Hypothalamus (tissue), 51 donors: ENCODE data around the gene DNAH12.
A peak's percentile ranks its signal among the peaks of the same experiment; 100 is the strongest.

Source experiments
- DNase-seq, 51 donors: peaks; one replicate each; lab custom pipeline; 2025; lab: John Stamatoyannopoulos, UW

DNAH12 gene, protein sequence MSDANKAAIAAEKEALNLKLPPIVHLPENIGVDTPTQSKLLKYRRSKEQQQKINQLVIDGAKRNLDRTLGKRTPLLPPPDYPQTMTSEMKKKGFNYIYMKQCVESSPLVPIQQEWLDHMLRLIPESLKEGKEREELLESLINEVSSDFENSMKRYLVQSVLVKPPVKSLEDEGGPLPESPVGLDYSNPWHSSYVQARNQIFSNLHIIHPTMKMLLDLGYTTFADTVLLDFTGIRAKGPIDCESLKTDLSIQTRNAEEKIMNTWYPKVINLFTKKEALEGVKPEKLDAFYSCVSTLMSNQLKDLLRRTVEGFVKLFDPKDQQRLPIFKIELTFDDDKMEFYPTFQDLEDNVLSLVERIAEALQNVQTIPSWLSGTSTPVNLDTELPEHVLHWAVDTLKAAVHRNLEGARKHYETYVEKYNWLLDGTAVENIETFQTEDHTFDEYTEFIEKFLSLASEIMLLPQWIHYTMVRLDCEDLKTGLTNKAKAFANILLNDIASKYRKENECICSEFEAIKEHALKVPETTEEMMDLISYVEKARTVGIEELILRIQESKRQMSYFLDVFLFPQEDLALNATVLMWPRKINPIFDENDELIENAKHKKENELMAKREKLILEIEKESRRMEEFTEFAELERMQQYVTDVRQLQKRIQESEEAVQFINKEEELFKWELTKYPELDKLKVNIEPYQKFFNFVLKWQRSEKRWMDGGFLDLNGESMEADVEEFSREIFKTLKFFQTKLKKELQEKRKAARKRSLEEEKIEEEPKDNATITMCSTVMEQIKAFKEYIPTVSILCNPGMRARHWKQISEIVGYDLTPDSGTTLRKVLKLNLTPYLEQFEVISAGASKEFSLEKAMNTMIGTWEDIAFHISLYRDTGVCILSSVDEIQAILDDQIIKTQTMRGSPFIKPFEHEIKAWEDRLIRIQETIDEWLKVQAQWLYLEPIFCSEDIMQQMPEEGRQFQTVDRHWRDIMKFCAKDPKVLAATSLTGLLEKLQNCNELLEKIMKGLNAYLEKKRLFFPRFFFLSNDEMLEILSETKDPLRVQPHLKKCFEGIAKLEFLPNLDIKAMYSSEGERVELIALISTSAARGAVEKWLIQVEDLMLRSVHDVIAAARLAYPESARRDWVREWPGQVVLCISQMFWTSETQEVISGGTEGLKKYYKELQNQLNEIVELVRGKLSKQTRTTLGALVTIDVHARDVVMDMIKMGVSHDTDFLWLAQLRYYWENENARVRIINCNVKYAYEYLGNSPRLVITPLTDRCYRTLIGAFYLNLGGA (N-terminal part only)

GRCh38 chr3:57544181-57545125 lies at the start of gene DNAH12:
Gene DNAH12, minus strand, starts transcription at chr3:57544344. Its CDS starts 1,474 bp downstream, at chr3:57542870.
- DNase-seq = peak in 22 of 51 donors; percentile 0 to 56 (median 26)

DNA sequence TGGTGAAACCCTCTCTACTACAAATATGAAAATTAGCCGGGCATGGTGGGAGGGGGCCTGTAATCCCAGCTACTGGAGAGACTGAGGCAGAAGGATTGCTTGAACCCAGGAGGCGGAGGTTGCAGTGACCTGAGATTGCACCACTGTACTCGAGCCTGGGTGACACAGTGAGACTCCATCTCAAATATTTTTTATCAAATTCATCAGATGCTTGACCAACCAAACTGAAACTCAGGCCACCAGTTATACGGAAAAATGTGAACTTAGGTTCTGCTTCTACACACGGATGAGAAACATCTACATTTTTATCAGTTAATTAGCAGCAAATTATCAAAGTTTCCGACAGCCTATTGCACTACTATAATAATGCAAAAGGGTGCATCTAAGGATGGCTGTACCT lies 48.2 kb upstream of the DNAH12 start:
- DNase-seq = no peak

- DNase-seq = no peak
Measured at GRCh38 chr3:57587905-57588304, 43.8 kb upstream of the DNAH12 start.

DNA sequence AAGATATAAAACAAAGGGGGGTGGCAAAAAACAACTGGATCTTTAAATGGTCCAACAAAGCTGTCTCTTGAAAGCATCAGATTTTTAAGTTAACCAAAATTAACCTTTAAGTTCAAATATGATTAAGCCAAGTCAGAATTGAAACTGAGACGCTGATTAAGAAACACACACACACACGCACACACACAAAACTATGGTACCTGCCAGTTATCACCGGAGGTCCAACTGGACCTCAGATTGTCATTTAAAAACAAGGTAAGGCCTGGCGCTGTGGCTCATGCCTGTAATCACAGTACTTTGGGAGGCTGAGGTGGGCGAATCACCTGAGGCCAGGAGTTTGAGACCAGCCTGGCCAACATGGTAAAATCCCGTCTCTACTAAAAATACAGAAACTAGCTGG lies 42.6 kb upstream of the DNAH12 start:
- DNase-seq = no peak

GRCh38 chr3:57583544-57583943 lies 39.4 kb upstream of the DNAH12 start:
- DNase-seq = no peak

DNA sequence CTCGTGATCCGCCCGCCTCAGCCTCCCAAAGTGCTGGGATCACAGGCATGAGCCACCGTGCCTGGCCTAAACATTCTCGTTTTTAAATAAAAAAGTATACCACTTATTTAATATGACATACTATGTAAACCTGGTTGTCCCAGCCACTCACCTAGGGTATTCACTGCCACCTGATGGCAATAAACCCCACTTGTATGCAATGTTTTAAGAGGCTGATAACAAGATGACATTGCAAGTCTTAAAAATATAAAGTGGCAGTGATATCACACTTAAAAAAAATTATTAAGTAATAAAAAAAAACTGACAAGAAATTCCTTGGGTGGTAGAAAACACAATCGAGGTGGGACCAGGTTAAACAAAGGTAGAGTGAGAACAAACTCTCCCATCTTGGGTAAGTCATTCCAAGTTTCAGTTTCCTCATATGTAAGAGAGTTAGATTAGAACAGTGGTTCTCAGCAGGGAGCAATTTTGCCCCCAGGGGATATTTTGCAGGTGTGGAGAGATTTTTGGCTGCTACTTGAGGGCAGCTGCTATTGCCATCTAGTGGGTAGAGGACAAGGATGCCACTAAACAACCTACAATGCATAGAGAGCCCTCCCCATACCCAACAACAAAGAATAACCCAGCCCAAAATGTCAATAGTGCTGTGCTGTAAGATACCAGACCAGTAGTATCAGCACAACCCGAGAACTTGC lies 38.5 kb upstream of the DNAH12 start:
- DNase-seq = no peak

- no peak for DNase-seq
Measured at GRCh38 chr3:57577801-57578200, 33.7 kb upstream of the DNAH12 start.

GRCh38 chr3:57575966-57576626 lies 32.0 kb upstream of the DNAH12 start:
- DNase-seq = peak in 1 of 51 donors; percentile 49

- no peak for DNase-seq
Measured at GRCh38 chr3:57572096-57572495, 28.0 kb upstream of the DNAH12 start.

- DNase-seq = no peak
Measured at GRCh38 chr3:57570878-57571277, 26.7 kb upstream of the DNAH12 start.

DNA sequence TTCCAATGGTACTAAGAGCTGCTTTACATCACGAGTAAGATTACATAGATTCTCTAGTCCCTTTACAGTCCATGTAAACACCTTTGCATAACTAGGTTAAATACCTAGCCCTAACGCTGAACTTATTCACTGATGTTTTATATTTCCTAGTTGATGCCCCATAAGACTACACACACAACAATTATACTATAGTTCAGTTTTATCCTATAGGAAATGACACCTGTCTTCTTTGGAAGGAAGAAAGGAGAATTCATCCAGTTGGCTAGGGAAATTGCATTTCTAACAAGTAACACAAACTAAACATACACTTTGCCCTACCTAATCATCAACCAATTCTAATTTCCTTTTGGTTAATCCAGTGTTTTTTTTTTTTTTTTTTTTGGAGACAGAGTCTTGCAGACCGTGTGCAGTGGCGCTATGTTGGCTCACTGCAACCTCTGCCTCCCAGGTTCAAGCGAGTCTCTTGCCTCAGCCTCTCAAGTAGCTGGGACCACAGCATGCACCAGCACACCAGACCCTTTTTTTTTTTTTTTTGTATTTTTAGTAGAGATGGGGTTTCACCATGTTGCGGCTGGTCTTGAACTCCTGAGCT lies 25.8 kb upstream of the DNAH12 start:
- no peak for DNase-seq

DNA sequence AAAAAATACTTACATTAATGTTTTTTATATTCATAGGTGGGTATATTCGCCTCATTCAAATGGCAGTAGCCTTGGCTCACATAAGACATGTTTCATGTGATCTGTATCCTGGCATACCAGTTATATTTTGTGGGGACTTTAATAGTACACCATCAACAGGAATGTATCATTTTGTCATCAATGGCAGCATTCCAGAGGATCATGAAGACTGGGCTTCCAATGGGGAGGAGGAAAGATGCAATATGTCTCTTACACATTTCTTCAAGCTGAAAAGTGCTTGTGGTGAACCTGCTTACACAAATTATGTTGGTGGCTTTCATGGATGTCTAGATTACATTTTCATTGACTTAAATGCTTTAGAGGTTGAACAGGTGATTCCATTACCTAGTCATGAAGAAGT lies 15.4 kb upstream of the DNAH12 start:
- no peak for DNase-seq

DNA sequence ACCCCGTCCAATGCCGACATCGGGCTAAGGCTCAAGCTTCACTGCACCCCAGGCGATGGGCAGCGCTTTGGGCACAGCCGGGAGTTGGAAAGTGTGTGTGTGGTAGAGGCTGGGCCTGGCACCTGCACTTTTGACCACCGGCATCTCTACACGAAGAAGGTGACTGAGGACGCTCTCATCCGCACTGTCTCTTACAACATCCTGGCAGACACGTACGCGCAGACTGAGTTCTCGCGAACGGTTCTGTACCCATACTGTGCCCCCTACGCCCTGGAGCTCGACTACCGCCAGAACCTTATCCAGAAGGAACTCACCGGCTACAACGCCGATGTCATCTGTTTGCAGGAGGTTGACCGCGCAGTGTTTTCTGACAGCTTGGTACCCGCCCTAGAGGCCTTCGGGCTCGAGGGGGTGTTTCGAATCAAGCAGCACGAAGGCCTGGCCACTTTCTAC lies 13.0 kb upstream of the DNAH12 start:
- DNase-seq = peak in 2 of 51 donors; percentile 19 to 25

GRCh38 chr3:57556459-57557084 lies 12.4 kb upstream of the DNAH12 start:
- DNase-seq = peak in 12 of 51 donors; percentile 8 to 81 (median 41)

- DNase-seq = peak; percentile 68 to 98 (median 85)
Measured at GRCh38 chr3:57555738-57556458, 11.8 kb upstream of the DNAH12 start, which contains the start of gene PDE12. Gene PDE12, plus strand, starts transcription at chr3:57556274. Its CDS starts 106 bp downstream, at chr3:57556380.

- DNase-seq = no peak
Measured at GRCh38 chr3:57555306-57555705, 11.2 kb upstream of the DNAH12 start.

GRCh38 chr3:57546616-57547015 lies 2.5 kb upstream of the DNAH12 start:
- DNase-seq = no peak
